IgD-negative memory B cell (primary cell): ENCODE data around the gene PEAK1. TPM values are rescaled to one million over a fixed set of nuclear protein-coding genes. Genes with fewer than 3 reads are reported as not detected.
"Not testable (repeated sequence)": the region's sequence is repeated elsewhere in the genome, so short reads cannot be mapped to it uniquely, and the experiment has no call there.

Source experiments
- H3K27ac Mint-ChIP-seq, 3 donors: one replicate each; pipeline ENCODE4 v1.8.0; 2020 to 2022; ENCODE audit warnings: mild to moderate bottlenecking in 3 of 3, mixed read lengths in 3 of 3, moderate library complexity in 1 of 3
- H3K27me3 Mint-ChIP-seq: one replicate; pipeline ENCODE4 v1.8.0; 2021; ENCODE audit warnings: mixed read lengths
- H3K36me3 Mint-ChIP-seq: one replicate; pipeline ENCODE4 v1.8.0; 2020; ENCODE audit warnings: mild to moderate bottlenecking, mixed read lengths
- H3K4me1 Mint-ChIP-seq, 3 donors: one replicate each; pipeline ENCODE4 v1.8.0; 2020 to 2022; ENCODE audit warnings: mixed read lengths in 3 of 3, mild to moderate bottlenecking in 1 of 3
- H3K4me3 Mint-ChIP-seq, 4 donors: one replicate each; pipeline ENCODE4 v1.8.0; 2020 to 2022; ENCODE audit warnings: mild to moderate bottlenecking in 4 of 4, mixed read lengths in 4 of 4, moderate library complexity in 3 of 4
- H3K9me3 Mint-ChIP-seq, 3 donors: one replicate each; pipeline ENCODE4 v1.8.0; 2020 to 2021; ENCODE audit warnings: mixed read lengths in 3 of 3, mild to moderate bottlenecking in 1 of 3
- polyA plus RNA-seq: library from polyadenylated mRNA; unstranded; fragments of 300-500 nt; fragmentation: Illumina TruSeq; gene quantifications from one replicate; pipeline ENCODE4 v1.2.3, GENCODE V29; 2021

Gene PEAK1
- polyA plus RNA-seq, 1 donor from 2014 or later = 5.8 TPM

- Mint-ChIP-seq H3K4me1 (peaks cover 4 to 12% (median 7%) of the 10 kb centered on the region in 3 donors), H3K9me3 (no peaks in the 10 kb centered on the region), H3K4me3 (no peak overlapping the region), H3K27ac (no peak overlapping the region), H3K36me3 (peaks cover 6% of the 10 kb centered on the region), H3K27me3 (no peaks in the 10 kb centered on the region)
These were observed 251.3 kb downstream of the PEAK1 start for GRCh38 chr15:77168616-77169015.

GRCh38 chr15:77168141-77168540 lies 251.8 kb downstream of the PEAK1 start:
- peaks cover 4% of the 10 kb centered on the region for H3K36me3 Mint-ChIP-seq
- H3K27ac Mint-ChIP-seq = no peak overlapping the region
- H3K4me1 Mint-ChIP-seq = peaks cover 1 to 13% (median 9%) of the 10 kb centered on the region in 3 donors
- no peaks in the 10 kb centered on the region for H3K27me3 Mint-ChIP-seq
- H3K9me3 Mint-ChIP-seq = no peaks in the 10 kb centered on the region
- no peak overlapping the region for H3K4me3 Mint-ChIP-seq

DNA sequence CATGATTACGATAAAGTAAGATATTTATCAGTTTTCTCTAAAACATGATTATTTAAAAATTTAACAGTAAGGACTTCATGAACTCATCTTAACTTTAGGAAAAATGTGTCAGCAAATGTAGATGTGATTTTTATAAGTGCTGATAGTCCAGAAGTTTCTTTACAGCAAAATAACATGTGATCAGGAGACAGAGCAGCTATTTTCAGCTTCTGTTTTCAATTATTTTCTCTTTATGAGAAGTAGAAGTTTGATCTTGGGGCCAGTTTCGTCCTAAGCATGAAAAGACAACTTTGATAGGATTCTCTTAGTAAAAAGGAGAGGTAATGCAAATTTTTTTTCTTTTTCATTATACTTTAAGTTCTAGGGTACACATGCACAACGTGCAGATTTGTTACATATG lies 252.5 kb downstream of the PEAK1 start:
- Mint-ChIP-seq H3K36me3 (peaks cover 4% of the 10 kb centered on the region), H3K4me1 (peaks cover 7 to 19% (median 15%) of the 10 kb centered on the region in 3 donors), H3K27ac (no peak overlapping the region), H3K27me3 (no peaks in the 10 kb centered on the region), H3K9me3 (no peaks in the 10 kb centered on the region), H3K4me3 (no peak overlapping the region)

GRCh38 chr15:77163781-77164384 lies 256.0 kb downstream of the PEAK1 start:
- Mint-ChIP-seq H3K36me3 (peaks cover 5% of the 10 kb centered on the region), H3K4me3 (peak overlapping the region in 1 of 4 donors; percentile 83), H3K4me1 (peaks cover 18 to 31% (median 24%) of the 10 kb centered on the region in 3 donors), H3K9me3 (no peaks in the 10 kb centered on the region), H3K27ac (peak overlapping the region in 1 of 3 donors; percentile 46), H3K27me3 (no peaks in the 10 kb centered on the region)

- Mint-ChIP-seq H3K27me3 (no peaks in the 10 kb centered on the region), H3K27ac (peak overlapping the region in 1 of 3 donors; percentile 57), H3K4me3 (peak overlapping the region in 2 of 4 donors; percentile 29 to 83), H3K4me1 (peaks cover 18 to 31% (median 24%) of the 10 kb centered on the region in 3 donors), H3K9me3 (no peaks in the 10 kb centered on the region), H3K36me3 (peaks cover 5% of the 10 kb centered on the region)
These were observed 256.9 kb downstream of the PEAK1 start for GRCh38 chr15:77162872-77163633.

- H3K4me3 Mint-ChIP-seq = peak overlapping the region in 2 of 4 donors; percentile 12 to 71
- H3K4me1 Mint-ChIP-seq = peaks cover 18 to 40% (median 21%) of the 10 kb centered on the region in 3 donors
- H3K27ac Mint-ChIP-seq = peak overlapping the region; percentile 4 to 67 (median 13)
- H3K36me3 Mint-ChIP-seq = peaks cover 16% of the 10 kb centered on the region
- no peaks in the 10 kb centered on the region for H3K27me3 Mint-ChIP-seq
- H3K9me3 Mint-ChIP-seq = no peaks in the 10 kb centered on the region
These were observed 259.1 kb downstream of the PEAK1 start for GRCh38 chr15:77160562-77161478.

GRCh38 chr15:77156000-77156399 lies 263.9 kb downstream of the PEAK1 start:
- H3K4me3 Mint-ChIP-seq = peak overlapping the region in 2 of 4 donors; percentile 16 to 55
- peak overlapping the region in 1 of 3 donors; percentile 79 for H3K27ac Mint-ChIP-seq
- peaks cover 4 to 22% (median 6%) of the 10 kb centered on the region in 3 donors for H3K4me1 Mint-ChIP-seq
- H3K27me3 Mint-ChIP-seq, H3K9me3 Mint-ChIP-seq: not testable (repeated sequence)
- peaks cover 16% of the 10 kb centered on the region for H3K36me3 Mint-ChIP-seq

DNA sequence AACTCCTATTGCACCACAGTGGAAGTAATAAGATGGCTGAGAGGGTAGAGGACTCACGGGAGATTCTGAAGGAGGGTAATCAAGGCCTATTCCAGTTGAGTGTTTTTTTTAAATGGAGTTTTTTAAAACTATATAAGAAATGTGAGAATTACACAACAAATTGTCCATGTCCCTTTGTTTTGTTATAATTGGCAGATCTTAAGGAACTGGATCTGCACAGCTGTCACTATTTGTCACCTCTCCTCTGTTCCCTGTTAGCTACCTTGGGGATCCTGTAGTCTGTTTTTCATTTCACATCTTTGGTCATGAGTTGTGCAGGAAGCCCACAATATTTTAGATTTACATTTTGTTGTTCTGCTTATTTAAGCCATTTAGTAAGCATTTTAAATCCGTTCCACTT lies 271.7 kb downstream of the PEAK1 start:
- peaks cover 0 to 6% (median 0%) of the 10 kb centered on the region in 3 donors for H3K4me1 Mint-ChIP-seq
- no peaks in the 10 kb centered on the region for H3K9me3 Mint-ChIP-seq
- H3K27me3 Mint-ChIP-seq = no peaks in the 10 kb centered on the region
- no peak overlapping the region for H3K4me3 Mint-ChIP-seq
- no peak overlapping the region for H3K27ac Mint-ChIP-seq
- H3K36me3 Mint-ChIP-seq = peaks cover 8% of the 10 kb centered on the region

DNA sequence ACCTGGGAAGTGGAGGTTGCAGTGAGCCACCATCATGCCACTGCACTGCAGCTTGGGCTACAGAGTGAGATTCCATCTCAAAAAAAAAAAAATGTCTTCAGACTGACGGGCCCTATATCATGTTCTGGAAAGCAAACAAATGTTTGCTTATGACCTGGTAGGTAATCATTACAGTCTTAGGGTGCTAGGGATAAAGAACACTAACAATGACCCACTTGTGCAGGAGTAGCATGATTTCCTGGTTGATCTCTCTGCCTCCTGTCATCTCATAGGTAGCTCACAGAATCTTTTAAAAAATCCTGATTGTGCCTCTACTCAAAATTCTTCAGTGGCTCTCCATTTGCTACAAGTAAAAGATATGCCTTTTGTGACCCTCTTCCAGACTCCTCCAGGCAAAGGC lies 274.5 kb downstream of the PEAK1 start:
- peaks cover 18% of the 10 kb centered on the region for H3K36me3 Mint-ChIP-seq
- peaks cover under 1 to 16% (median 6%) of the 10 kb centered on the region in 3 donors for H3K9me3 Mint-ChIP-seq
- H3K4me1 Mint-ChIP-seq = peaks cover 0 to 6% (median 0%) of the 10 kb centered on the region in 3 donors
- H3K27me3 Mint-ChIP-seq = no peaks in the 10 kb centered on the region
- no peak overlapping the region for H3K4me3 Mint-ChIP-seq
- no peak overlapping the region for H3K27ac Mint-ChIP-seq

DNA sequence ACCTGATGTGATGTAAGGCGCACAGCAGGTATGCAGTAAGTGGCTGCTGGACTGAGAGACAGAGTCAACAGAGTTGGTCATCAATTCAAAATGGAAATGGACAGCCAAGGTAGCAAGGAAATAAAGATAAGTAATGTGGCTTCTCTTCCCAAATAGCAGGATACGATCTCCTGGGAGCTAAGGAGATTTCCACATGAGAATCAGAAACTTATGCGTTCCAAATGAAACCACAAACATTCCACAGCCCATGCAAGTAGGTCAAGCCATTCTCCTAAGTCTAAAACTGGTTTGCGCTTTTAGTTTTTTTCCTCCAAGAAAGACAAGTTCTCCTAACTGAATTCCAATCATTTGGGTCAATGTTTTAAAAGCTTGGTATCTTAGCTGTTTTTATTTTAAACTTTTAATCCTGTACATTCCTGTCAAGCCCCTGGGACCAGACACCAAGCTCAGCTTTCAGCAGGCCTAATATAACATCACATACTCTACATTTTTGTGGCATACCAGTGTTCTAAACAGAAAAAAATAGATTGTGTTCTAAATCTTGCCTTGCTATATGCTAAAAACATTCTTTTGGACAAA lies 275.3 kb downstream of the PEAK1 start:
- H3K9me3 Mint-ChIP-seq = peaks cover 2 to 20% (median 6%) of the 10 kb centered on the region in 3 donors

DNA sequence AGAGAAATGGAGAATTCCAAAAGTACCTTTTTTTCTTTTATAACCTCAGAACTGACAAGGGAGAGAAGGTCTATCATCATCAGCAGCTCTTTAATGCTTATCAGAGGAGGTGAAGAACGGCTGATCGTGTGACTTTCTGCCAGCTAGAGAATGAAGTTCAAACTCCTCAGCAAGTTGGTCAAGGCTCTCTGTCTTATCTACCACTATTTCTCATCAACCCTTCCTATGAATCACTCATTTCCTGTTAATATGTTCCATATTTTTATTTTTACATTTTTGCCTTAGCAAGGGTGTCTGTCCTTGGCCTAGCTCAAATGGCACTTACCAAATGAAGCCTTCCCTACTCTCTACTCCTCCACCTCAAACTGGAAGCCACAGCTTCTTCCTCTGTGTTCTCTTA lies 275.9 kb downstream of the PEAK1 start:
- Mint-ChIP-seq H3K27me3 (no peaks in the 10 kb centered on the region), H3K36me3 (peaks cover 21% of the 10 kb centered on the region), H3K4me3 (no peak overlapping the region), H3K4me1 (peaks cover 0 to 6% (median 0%) of the 10 kb centered on the region in 3 donors), H3K9me3 (peaks cover 2 to 20% (median 6%) of the 10 kb centered on the region in 3 donors), H3K27ac (peak overlapping the region in 1 of 3 donors; percentile 65)

More for the DNA sequence above, 275.3 kb downstream of the PEAK1 start:
- Mint-ChIP-seq H3K36me3 (peaks cover 21% of the 10 kb centered on the region), H3K27ac (no peak overlapping the region), H3K27me3 (no peaks in the 10 kb centered on the region), H3K4me1 (peaks cover 0 to 6% (median 0%) of the 10 kb centered on the region in 3 donors), H3K4me3 (no peak overlapping the region)

GRCh38 chr15:77143616-77144015 lies 276.3 kb downstream of the PEAK1 start:
- Mint-ChIP-seq H3K9me3 (peaks cover 2 to 20% (median 6%) of the 10 kb centered on the region in 3 donors), H3K27ac (peak overlapping the region in 1 of 3 donors; percentile 26), H3K4me3 (no peak overlapping the region), H3K4me1 (peaks cover 0 to 6% (median 0%) of the 10 kb centered on the region in 3 donors), H3K27me3 (no peaks in the 10 kb centered on the region), H3K36me3 (peaks cover 21% of the 10 kb centered on the region)

DNA sequence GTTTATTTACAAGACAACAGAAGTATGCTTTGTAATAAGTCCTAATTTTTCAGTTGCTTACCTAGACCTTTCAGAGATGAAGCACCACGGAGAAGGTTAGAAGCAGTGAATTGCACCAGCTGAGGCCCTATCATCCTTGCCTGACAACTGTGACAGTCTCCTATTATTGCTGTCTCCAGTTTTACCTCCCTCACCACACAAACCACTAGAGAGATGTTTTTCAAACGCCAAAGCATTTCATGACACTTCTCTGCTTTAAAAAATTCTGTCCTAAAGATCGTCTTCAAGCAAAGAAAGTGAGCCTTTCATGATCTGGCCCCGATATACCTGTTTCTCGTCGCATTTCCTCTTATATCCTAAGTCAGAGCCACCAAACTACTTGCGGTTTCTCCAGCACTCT lies 276.7 kb downstream of the PEAK1 start:
- Mint-ChIP-seq H3K36me3 (peaks cover 21% of the 10 kb centered on the region), H3K27ac (peak overlapping the region in 1 of 3 donors; percentile 26), H3K4me3 (no peak overlapping the region), H3K4me1 (peaks cover 0 to 6% (median 0%) of the 10 kb centered on the region in 3 donors), H3K9me3 (peaks cover 2 to 20% (median 6%) of the 10 kb centered on the region in 3 donors), H3K27me3 (no peaks in the 10 kb centered on the region)

- H3K27ac Mint-ChIP-seq = no peak overlapping the region
- peaks cover 2 to 20% (median 6%) of the 10 kb centered on the region in 3 donors for H3K9me3 Mint-ChIP-seq
- peaks cover 0 to 6% (median 0%) of the 10 kb centered on the region in 3 donors for H3K4me1 Mint-ChIP-seq
- H3K4me3 Mint-ChIP-seq = peak overlapping the region in 1 of 4 donors; percentile 9
- H3K27me3 Mint-ChIP-seq = no peaks in the 10 kb centered on the region
- peaks cover 30% of the 10 kb centered on the region for H3K36me3 Mint-ChIP-seq
These were observed 279.7 kb downstream of the PEAK1 start for GRCh38 chr15:77140220-77140619.
